ENCODE results near the gene BIK.
"Not testable (repeated sequence)": the region's sequence is repeated elsewhere in the genome, so short reads cannot be mapped to it uniquely, and the experiment has no call there.

BIK gene

GRCh38 chr22:43142880-43143562 is 32.5 kb downstream of the BIK start, which contains the start of gene MCAT:
Gene MCAT (minus strand): TSS chr22:43143398. CDS start chr22:43143348, 50 bp downstream.
- peak; percentile 69 for DNase-seq

- no peak for DNase-seq
Observed at GRCh38 chr22:43144949-43145348, 34.4 kb downstream of the BIK start.

DNA sequence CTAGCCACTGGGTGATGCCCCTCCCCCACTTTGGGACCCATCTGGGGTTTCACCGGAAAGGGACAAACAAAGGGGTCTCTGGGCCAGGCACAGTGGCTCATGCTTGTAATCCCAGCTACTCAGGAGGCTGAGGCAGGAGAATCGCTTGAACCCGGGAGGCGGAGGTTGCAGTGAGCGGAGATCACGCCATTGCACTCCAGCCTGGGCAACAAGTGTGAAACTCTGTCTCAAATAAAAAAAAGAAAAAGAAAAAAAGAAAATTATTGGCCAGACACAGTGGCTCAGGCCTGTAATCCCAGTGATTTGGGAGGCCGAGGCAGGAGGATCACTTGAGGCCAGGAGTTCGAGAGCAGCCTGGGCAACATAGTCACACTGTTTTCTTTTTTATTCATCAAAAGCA is 34.8 kb downstream of the BIK start:
- DNase-seq = not testable (repeated sequence)

DNA sequence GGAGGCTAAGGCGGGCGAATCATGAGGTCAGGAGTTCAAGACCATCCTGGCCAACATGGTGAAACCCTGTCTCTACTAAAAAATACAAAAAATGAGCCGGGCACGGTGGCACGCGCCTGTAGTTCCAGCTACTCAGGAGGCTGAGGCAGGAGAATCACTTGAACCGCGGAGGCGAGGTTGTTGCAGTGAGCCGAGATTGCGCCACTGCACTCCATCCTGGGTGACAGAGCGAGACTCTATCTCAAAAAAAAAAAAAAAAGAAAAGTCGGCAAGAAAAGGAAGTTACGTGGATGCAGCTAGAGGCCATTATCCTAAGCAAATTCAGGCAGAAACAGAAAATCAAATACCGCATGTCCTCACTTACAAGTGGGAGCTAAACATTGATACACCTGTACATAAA is 35.8 kb downstream of the BIK start:
- DNase-seq = not testable (repeated sequence)

DNA sequence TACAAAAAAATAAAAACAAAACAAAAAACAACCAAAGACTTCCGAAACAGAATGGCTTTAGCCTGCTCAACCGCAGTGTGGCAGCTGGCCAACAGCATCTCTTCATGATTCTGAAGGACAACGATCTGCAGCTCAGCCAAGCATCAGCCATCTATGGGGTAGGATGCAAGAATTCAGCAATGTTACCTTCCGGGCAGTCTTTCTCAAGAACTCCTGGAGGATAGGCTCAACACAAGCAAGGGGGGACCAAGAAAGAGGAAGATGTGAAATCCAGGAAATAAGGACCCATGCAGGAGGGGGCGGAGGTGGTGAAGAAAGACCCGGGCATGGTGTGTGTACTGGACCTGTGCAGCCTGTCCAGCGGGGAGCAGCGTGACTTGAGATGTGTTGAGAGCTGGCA is 37.3 kb downstream of the BIK start:
- DNase-seq = no peak

DNA sequence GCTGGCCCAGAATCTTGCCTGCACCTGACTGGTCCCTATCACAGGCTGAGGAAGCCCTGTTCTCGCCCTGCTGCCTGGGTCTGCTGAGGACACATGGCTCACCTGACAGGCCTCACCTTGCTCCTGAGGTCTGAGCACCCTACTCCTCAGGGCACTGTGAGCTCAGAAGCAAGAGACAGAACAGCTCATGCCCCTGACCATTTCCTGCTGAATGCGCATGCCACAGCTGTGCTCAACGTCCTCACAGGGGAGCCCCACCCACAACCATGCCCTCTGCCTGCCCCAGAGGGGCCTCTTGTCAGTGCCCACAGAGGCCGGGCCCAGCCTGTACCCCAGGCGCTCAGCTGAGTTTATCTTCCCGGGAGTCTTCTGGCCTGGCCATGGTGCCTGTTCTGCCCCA is 38.0 kb downstream of the BIK start:
- DNase-seq = no peak

- no peak for DNase-seq
Observed at GRCh38 chr22:43150731-43151206, 40.2 kb downstream of the BIK start.

DNA sequence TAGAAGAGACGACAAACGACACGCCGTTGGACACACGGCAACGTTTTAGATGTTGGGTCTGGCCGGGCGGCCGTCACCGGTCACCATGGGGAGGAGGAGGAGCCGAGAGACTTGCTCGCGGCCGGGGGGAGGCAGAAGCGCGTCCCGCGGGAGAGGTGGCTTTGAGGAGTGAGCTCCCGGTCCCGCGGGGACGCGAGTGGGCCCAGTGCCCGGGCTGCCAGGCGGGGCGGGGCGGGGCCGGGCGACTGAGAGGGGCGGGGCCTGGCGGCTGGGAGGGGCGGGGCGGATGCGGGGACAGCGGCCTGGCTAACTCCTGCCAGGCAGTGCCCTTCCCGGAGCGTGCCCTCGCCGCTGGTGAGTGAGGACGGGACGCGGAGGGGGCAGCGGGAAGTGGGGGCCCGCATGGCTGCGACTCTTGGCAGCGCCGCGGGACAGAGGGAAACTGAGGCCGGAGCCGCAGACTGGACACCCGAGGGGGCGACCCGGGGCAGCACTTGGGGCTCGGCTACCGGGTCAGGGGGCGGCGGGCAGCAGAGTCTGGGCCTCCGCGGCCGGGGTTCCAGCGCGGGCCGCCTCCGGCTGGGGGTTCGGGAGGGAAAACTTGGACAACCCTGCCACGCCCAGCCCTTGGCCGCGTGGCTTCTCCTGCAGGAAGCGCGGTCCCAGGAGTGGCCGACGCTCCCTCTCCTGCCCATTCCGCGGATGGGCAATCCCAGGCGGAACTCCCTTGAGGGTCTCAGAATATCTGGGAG is 40.9 kb downstream of the BIK start, which contains the start of gene TSPO:
Gene TSPO, plus strand, starts transcription at position 309 of the 752 bp plus-strand sequence. CDS start 7,680 bp downstream, outside the sequence.
- DNase-seq = peak; percentile 52

DNA sequence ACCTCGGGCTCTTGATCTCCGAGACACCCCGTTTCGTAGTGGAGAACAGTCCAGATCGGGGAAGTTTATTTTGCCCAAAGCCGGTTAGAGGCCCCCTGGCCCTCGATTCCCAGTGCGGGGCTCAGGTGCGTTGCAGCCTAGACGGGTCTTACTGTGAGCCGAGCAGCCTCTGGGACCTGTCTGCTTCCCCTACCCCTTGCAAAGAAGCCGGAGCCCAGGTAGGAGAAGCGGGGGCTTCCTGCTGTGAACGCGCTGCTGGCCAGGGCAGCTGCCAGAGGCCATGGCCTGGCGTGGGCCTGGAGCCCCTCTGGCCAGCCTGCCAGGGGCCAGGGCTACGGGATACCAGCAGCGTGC is 41.4 kb downstream of the BIK start:
- no peak for DNase-seq

- no peak for DNase-seq
Observed at GRCh38 chr22:43152357-43153071, 42.0 kb downstream of the BIK start.

GRCh38 chr22:43153899-43154298 is 43.3 kb downstream of the BIK start:
- DNase-seq = no peak

DNA sequence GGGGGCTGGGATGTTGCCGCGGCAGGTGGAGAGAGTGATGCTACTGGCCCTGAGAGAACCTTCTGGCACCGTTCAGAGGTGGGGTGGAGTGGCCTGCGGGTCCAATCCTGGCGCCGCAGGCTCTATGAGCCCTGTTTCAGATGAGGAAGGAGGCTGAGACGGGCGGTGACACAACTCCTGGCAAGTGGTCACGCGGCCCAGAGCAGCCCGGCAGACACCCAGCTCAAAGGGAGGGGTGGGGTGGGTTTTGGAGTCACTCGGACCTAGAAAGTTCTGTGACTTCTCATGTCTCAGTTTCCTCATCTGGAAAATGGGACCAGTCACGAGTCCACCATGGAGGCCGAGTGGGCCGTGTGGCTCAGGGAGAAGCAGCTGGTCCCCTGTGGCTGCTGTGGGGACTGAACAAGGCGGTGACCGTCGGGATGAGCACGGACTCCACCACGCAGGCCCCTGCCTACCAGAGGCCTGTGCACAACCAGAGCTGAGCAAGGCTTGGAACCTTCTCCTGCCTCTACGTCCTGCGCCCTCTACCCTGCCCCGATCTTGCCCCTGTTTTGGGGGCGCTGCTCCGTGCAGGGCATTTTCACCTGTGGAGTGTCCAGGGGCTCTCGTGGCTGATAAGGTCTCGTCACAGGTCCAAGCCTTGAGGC is 44.5 kb downstream of the BIK start:
- no peak for DNase-seq

GRCh38 chr22:43155789-43156188 is 45.2 kb downstream of the BIK start:
- no peak for DNase-seq

- DNase-seq = no peak
Observed at GRCh38 chr22:43156413-43156812, 45.9 kb downstream of the BIK start.

GRCh38 chr22:43157874-43158546 is 47.5 kb downstream of the BIK start:
- DNase-seq = no peak

DNA sequence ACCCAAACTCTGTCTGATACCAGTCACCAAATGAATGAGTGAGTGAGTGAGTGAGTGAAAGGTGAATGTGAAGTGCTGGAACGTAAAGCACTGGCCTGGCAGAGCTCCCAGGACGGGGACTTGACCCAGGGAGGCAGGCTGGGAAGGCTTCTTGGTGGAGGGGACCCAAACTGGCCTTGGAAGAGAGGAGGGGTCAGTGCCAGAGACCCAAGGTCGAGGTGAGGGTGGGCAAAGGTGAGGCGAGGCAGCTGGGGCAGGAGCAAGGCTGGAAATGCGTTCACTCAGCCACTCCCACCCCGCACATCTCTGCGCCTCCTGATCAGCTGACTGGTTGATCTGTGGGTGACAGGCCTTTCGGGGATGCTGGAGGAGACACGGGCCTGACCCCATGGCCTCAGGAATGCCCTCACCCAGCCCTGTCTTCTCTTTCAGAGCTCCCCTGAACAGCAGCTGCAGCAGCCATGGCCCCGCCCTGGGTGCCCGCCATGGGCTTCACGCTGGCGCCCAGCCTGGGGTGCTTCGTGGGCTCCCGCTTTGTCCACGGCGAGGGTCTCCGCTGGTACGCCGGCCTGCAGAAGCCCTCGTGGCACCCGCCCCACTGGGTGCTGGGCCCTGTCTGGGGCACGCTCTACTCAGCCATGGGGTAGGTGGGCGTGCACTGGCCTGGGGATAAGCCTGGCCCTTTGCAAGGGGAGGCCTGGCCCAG is 48.4 kb downstream of the BIK start:
- no peak for DNase-seq

- DNase-seq = peak; percentile 52
Observed at GRCh38 chr22:43159484-43160178, 49.1 kb downstream of the BIK start.

- DNase-seq = no peak
Observed at GRCh38 chr22:43160497-43161126, 50.1 kb downstream of the BIK start.

- no peak for DNase-seq
Observed at GRCh38 chr22:43162412-43163150, 52.0 kb downstream of the BIK start.

GRCh38 chr22:43163241-43163795 is 52.8 kb downstream of the BIK start:
- no peak for DNase-seq
